HG03097 (cell line): Measurements from ENCODE around the gene TACC2.
"Not testable (repeated sequence)": the region's sequence is repeated elsewhere in the genome, so short reads cannot be mapped to it uniquely, and the experiment has no call there.

ENCODE experiments used
- ATAC-seq: cut with Tn5 transposase; IDR thresholded peaks from one replicate; pipeline ENCODE4 v1.9.1; 2021; ENCODE audit not compliant: unreplicated experiment, low FRiP score

TACC2 gene

GRCh38 chr10:122023257-122023656 is 34.3 kb downstream of the TACC2 start:
- ATAC-seq, result not testable (repeated sequence)

GRCh38 chr10:122029499-122030199 is 40.7 kb downstream of the TACC2 start:
- no peak for ATAC-seq

DNA sequence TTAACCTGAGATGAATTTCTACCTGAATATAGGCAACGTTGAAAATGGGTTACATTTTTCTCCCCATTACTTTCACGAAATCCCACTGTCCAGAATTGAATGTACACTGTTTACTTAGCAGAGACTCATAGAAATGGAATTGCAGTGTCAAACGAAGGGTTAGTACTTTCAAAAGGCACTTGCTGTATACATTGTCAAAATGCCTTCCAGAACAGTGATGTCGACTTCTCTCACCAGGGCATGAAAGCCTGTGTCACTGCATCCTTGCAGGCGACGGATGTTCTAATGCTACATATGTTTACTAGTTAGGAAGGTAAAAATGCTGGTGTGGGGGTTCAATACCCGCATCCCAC is 41.2 kb downstream of the TACC2 start:
- no peak for ATAC-seq

GRCh38 chr10:122033224-122033926 is 44.4 kb downstream of the TACC2 start:
- ATAC-seq, result no peak

DNA sequence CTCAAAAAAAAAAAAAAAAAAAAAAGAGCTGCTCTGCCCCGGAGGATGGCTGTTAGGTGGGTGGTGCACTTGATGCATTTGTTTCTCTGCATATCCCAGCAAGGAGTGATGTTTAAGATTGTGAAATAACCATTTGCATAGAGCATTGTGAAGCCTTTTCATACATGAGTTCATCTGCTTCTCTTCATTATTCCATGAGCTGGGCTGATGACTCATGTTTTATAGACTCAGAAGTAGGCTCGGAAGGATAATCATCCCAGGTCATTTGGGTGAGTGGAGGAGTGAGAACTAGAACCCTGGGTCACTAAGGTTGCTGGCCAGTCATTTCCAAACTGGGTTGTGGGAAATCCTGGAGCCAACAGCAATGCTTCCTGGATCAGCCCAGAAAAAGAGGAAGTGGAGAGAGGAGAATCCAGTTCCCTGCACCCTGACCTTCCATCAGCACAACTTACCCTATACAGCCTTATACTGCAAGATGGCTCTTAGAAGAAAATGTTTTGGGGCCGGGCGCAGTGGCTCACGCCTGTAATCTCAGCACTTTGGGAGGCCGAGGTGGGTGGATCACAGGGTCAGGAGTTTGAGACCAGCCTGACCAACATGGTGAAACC is 45.3 kb downstream of the TACC2 start:
- no peak for ATAC-seq

GRCh38 chr10:122040786-122041185 is 51.8 kb downstream of the TACC2 start:
- ATAC-seq, result no peak

- no peak for ATAC-seq
Observed at GRCh38 chr10:122042836-122043235, 53.9 kb downstream of the TACC2 start.

- no peak for ATAC-seq
Observed at GRCh38 chr10:122044045-122044661, 55.2 kb downstream of the TACC2 start.

DNA sequence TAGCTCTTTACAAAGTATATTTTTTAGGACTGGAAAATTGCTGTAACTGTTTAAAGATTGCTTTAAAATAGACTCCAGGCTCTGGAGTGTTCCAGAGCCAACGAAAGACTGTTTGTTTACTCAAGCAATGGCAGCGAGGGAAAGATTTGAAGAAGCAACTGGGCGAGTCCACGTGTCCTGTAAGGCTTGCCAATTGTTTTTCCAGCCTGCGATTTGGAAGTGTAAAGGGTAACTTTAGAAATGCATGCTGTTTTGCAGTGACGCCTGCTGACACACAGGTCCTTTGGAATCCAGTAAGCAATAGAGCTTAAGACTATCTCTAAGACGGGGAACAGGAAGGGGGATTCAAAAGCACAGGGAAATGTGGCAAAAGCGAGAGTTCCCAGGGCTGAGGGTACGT is 55.8 kb downstream of the TACC2 start:
- ATAC-seq, result no peak

DNA sequence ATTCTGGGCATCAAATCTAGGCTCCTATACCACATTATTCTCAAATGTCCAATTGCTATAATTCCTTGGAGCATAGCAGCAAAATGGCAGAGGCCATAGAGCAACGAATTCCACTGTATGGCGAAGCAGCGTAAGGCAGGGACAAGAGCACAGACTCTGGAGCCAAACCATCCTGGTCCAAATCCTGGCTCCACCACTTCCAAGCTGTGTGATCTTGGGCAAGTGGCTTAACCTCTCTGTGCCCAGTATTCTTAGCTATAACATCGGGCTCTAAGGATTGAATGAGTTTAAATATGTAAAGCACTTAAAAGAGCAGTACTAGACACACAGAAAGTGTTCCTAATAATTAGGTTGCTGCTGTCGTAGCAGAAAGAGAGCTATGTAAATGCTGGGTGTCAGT is 56.2 kb downstream of the TACC2 start:
- no peak for ATAC-seq

- no peak for ATAC-seq
Observed at GRCh38 chr10:122047560-122047959, 58.6 kb downstream of the TACC2 start.

DNA sequence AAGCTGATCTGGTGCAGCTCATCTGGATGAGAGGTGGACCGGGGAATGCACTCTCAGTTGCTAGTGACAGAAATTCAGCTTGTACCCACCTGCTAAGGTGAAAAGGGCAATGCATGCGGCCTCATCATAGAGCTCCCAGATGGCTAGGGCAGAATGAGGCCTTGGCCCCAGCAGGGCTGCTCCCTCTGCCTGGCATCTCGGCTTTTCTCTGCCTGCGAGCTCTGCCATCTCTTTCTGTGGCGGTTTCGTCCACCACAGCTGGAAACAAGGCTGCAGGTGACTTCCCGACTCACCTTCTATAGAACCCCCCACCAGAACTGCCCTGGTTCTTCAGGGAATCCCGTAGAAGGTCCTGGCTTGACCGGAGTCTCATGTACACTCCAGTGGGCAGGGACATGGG is 60.1 kb downstream of the TACC2 start:
- ATAC-seq, result no peak

- no peak for ATAC-seq
Observed at GRCh38 chr10:122050311-122050710, 61.3 kb downstream of the TACC2 start.

DNA sequence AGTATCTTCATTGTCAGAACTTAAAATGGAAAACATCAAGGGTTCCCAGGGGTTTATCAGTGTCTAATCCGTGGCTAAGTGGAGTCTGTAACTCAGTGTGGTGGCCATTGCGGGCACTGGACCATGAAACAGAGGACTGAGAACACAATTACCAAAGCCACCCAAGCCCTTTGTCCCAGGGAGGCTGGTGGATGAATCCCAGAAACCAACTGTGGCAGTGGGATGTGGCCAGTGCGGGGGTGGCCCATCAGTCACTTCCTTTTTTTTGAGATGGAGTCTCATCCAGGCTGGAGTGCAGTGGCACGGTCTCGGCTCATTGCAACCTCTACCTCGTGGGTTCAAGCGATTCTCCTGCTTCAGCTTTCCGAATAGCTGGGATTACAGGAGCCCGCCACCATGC is 61.8 kb downstream of the TACC2 start:
- no peak for ATAC-seq

DNA sequence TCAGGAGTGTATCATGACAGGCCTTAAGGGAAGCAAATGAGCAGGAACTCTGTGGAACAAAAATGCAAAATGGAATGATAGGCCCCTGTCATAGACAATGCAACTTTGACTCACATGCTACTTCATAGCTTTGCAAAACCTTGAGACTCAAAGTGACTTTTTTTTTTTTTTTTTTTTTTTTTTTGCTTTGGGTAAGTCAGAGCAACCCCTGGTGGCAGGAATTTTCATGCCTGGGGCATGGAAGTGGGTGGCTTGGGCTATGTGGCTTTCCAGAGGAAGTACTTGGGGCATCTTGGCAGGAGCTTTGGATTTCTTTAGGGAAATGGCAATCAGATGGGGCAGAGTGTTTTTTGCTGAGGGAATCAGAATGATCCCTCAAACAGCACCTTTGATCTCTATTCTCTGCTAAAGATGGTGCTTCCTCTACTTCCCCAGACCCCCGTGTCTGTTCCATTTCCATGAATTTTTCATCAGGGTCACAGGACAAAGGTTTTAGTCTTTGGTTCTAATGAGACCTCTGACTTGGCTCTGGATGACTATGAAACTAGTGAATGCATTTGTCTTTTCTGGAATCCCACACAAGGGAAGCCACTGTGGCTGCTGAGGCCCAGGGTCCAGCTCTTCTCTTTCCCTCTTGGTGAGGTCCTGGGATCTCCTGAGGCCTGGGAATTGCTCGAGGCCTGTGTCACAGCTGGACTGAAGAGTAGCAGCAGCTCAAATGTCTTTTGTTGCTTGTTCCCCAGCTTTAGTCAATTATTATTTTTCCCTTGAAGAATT is 62.8 kb downstream of the TACC2 start:
- ATAC-seq, result no peak

DNA sequence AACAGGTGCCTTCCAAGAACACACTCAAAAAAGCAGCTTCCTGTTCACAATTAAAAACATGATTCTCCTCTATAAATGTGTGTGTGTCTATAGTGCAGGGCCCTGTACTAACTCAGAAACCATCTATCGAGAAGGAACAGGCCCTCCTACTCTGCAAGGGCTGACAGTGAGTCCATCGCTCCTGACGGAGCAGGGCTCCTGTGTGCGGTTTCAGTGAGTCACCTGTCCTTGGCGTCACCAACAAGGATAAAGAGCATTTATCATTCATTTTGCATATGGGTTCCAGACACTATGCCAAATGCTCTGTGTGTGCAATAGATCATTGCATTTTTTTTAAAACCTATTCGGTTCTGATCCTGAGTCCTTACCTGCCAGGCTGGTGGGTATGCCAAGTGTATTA is 63.7 kb downstream of the TACC2 start:
- ATAC-seq, result no peak

GRCh38 chr10:122053314-122053713 is 64.4 kb downstream of the TACC2 start:
- ATAC-seq, result no peak

DNA sequence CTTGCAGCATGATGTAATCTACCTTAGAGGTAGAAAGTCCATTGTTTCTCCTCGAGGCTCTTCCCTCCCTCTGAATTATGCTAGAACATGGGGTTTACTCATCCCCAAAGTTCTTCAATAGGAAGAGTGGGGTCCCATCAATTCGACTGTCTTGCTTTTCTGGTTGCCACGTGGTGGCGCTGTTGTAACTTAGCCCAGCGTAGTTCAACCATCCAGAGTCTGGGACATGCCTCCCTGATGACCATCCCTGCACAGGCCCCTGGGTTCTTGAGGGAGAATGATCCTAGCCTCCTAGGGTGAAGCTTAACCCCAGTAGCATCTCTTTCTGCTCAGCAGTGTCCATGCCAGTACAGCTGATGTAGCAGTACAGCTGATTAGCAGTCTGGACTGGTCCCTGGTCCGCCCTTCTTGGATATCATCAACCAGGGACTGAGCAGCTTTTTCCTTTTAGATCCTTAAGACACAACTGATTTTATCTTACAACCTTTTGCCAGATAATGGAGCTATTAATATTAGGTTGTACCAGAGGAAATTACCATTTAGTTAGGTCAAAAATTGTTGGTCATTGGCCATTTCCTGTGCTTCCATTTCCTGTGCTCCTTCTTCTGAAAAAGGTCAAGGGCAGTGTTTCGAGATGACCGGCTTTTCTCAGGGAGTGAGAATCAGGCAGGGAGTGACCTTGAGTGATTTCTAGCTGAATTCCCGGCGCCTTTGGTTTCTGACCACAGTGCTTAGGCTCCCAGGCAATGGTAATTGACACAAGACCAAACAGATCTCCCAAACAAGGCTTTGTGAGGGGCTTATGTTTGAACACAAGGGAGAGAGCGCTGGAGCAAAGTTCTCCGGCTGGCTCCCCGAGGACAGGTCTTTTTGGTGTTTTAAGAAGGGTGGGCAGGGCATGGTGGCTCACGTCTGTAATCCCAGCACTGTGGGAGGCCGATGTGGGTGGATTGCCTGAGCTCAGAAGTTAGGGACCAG is 65.4 kb downstream of the TACC2 start:
- no peak for ATAC-seq

DNA sequence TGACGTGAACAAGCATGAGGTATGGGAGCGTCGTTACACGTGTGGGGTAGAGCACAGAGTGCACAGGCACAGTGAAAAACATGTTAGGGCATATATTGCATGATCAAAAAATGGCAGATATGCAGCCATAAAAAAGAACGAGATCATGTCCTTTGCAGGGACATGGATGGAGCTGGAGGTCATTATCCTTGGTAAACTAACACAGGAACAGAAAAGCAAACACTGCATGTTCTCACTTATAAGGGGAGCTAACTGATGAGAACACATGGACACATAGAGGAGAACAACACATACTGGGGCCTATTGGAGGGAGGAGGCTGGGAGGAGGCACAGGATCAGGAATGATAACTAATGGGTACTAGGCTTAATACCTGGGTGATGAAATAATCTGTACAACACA is 66.3 kb downstream of the TACC2 start:
- ATAC-seq, result no peak
